ENCODE data around the gene ACAA1. TPM values are rescaled to one million over a fixed set of nuclear protein-coding genes. Genes with fewer than 3 reads are reported as not detected.

Gene ACAA1
- total RNA-seq, 1 experiment from 2014 or later: 49.0 TPM

GRCh38 chr3:38155825-38156224, 18.9 kb upstream of the ACAA1 start:
- ATAC-seq (no peak), DNase-seq (ENCODE audit: low read depth, low spot score) (no peak)
- Histone ChIP-seq H3K9ac (ENCODE audit: low read length) (no peak overlapping the region), H3K9me3 (ENCODE audit: control insufficient read depth in 1 of 2, insufficient read depth in 1 of 2, low read depth in 1 of 2, low read length in 2 of 2) (no peaks in the 10 kb centered on the region), H3K36me3 (ENCODE audit: control insufficient read depth in 1 of 2, insufficient read depth in 2 of 2, low read length in 2 of 2) (no peaks in the 10 kb centered on the region), H3K4me2 (ENCODE audit: low read length) (no peak overlapping the region), H3K27me3 (ENCODE audit: insufficient read depth, low read length) (no peaks in the 10 kb centered on the region), H3K9me2 (ENCODE audit: insufficient read depth) (no peaks in the 10 kb centered on the region), H3K4me3 (replicated peaks in 1 of 2; ENCODE audit: low read depth in 1 of 2, low read length in 2 of 2) (no peak overlapping the region), H3K27ac (ENCODE audit: low read depth, low read length) (no peak overlapping the region), H2AFZ (ENCODE audit: low read depth, low read length, poor library complexity, severe bottlenecking) (no peak overlapping the region), H3K4me1 (ENCODE audit: control insufficient read depth in 1 of 2, insufficient read depth in 2 of 2, low read length in 2 of 2) (peaks cover 6 to 27% of the 10 kb centered on the region in 2 experiments; a peak in 2 of 4 replicates), H3K79me2 (ENCODE audit: insufficient read depth, low read length) (no peaks in the 10 kb centered on the region), H4K20me1 (ENCODE audit: insufficient read depth) (no peaks in the 10 kb centered on the region)
- RAD21 ChIA-PET (ENCODE audit: low non-redundant PET in 1 of 2, low total read pairs in 2 of 2, uncharacterized antibody in 2 of 2, unreplicated experiment in 2 of 2): no interaction called here
- no TSS peak for BruUV-seq (replicated peaks)
- POLR2A ChIA-PET: interaction anchor here (1.0 kb wide), 1 partner anchor 9 kb away, joined by 4 read pairs; the partner anchor contains the start of gene OXSR1
- intact Hi-C loops (cut with micrococcal nuclease): no loop called here
- CTCF ChIA-PET: no interaction called here
- TF ChIP-seq CTCF (IDR thresholded peaks at IDR 0.05 in 2 of 3, conservative IDR thresholded peaks at IDR 0.05 in 1 of 3; ENCODE audit: borderline replicate concordance in 1 of 3, insufficient read depth in 1 of 3, low read depth in 2 of 3, low read length in 2 of 3) (no peak), SP1 (IDR thresholded peaks at IDR 0.05; ENCODE audit: low read depth) (no peak), ZBTB33 (IDR thresholded peaks at IDR 0.05; ENCODE audit: extremely low read depth, insufficient replicate concordance, low read length) (no peak), MAX (IDR thresholded peaks at IDR 0.05) (no peak), CEBPB (IDR thresholded peaks at IDR 0.05; ENCODE audit: low read depth) (no peak), SIN3A (IDR thresholded peaks at IDR 0.05; ENCODE audit: low read depth) (no peak), JUND (IDR thresholded peaks at IDR 0.05) (no peak), FOSL1 (IDR thresholded peaks at IDR 0.05; ENCODE audit: low read depth) (no peak), REST (IDR thresholded peaks at IDR 0.05; ENCODE audit: low read depth) (no peak), EZH2phosphoT487 (IDR thresholded peaks at IDR 0.05; ENCODE audit: borderline replicate concordance) (no peak)
